ENCODE measurements around the gene ZNF436.
A peak's percentile ranks its signal among the peaks of the same experiment; 100 is the strongest.
"Not testable (repeated sequence)": the region's sequence is repeated elsewhere in the genome, so short reads cannot be mapped to it uniquely, and the experiment has no call there.

ZNF436 gene

GRCh38 chr1:23389837-23390321 lies 20.2 kb upstream of the ZNF436 start:
- no peak for DNase-seq

GRCh38 chr1:23387494-23387893 lies 17.9 kb upstream of the ZNF436 start:
- DNase-seq, result no peak

GRCh38 chr1:23385119-23385621 lies 15.5 kb upstream of the ZNF436 start:
- DNase-seq, result no peak

GRCh38 chr1:23384312-23385058 lies 14.8 kb upstream of the ZNF436 start:
- DNase-seq, result no peak

GRCh38 chr1:23383577-23384311 lies 14.1 kb upstream of the ZNF436 start:
- DNase-seq, result no peak

GRCh38 chr1:23381233-23381885 lies 11.7 kb upstream of the ZNF436 start:
- DNase-seq, result no peak

- DNase-seq, result no peak
These were observed 11.1 kb upstream of the ZNF436 start for GRCh38 chr1:23380719-23381118.

- not testable (repeated sequence) for DNase-seq
These were observed 10.6 kb upstream of the ZNF436 start for GRCh38 chr1:23380236-23380635.

GRCh38 chr1:23376890-23377811 lies 7.5 kb upstream of the ZNF436 start:
- no peak for DNase-seq

GRCh38 chr1:23374079-23374735 lies 4.6 kb upstream of the ZNF436 start:
- DNase-seq, result not testable (repeated sequence)

- no peak for DNase-seq
These were observed 2.6 kb upstream of the ZNF436 start for GRCh38 chr1:23371987-23372880.

GRCh38 chr1:23370709-23371584 lies 1.3 kb upstream of the ZNF436 start:
- DNase-seq, result no peak

GRCh38 chr1:23370330-23370708 lies 683 bp upstream of the ZNF436 start:
- DNase-seq, result no peak

- DNase-seq, result peak; percentile 80
These were observed 888 bp downstream of the ZNF436 start for GRCh38 chr1:23368562-23369334.

GRCh38 chr1:23367791-23368561 lies 1.7 kb downstream of the ZNF436 start:
- DNase-seq, result peak; percentile 97

- DNase-seq, result no peak
These were observed 2.2 kb downstream of the ZNF436 start for GRCh38 chr1:23367451-23367790.

GRCh38 chr1:23366598-23366997 lies 3.0 kb downstream of the ZNF436 start:
- no peak for DNase-seq

GRCh38 chr1:23366146-23366545 lies 3.5 kb downstream of the ZNF436 start:
- no peak for DNase-seq

All from activated gamma-delta T cell treated with Interleukin-2 at 50 U/mL for 16 hours (primary cell).